Liver (tissue), 3 donors: Measurements from ENCODE around the gene NUP107.

ENCODE experiments used
- FOXA1 ChIP-seq: IDR thresholded peaks from 2 replicates; pipeline ENCODE4 v1.6.1; 2016; ENCODE audit warnings: antibody characterized with exemption
- RAD21 ChIP-seq, 2 donors: IDR thresholded peaks; 2 replicates each; pipeline ENCODE4 v1.6.1; 2016; ENCODE audit warnings: antibody characterized with exemption in 2 of 2, mild to moderate bottlenecking in 2 of 2
- SP1 ChIP-seq: IDR thresholded peaks from 2 replicates; pipeline ENCODE4 v1.6.1; 2018; ENCODE audit warnings: antibody characterized with exemption, mild to moderate bottlenecking
- TAF1 ChIP-seq: conservative IDR thresholded peaks from 2 replicates; pipeline ENCODE4 v1.6.1; 2016; ENCODE audit warnings: antibody characterized with exemption, mild to moderate bottlenecking
- TF ChIP-seq, protein P1 (sequence below): fragments of 150-350 bp; IDR thresholded peaks from 2 replicates; pipeline ENCODE4 v1.5.1; 2017; ENCODE audit warnings: improper control_type of control experiment, low read depth, low read length; ENCODE audit not compliant: missing input control
- TF ChIP-seq, protein P2 (sequence below): IDR thresholded peaks from 2 replicates; pipeline ENCODE4 v1.6.1; 2016; ENCODE audit warnings: antibody characterized with exemption
- TF ChIP-seq, protein P3 (sequence below): IDR thresholded peaks from 2 replicates; pipeline ENCODE4 v1.6.1; 2016; ENCODE audit warnings: antibody characterized with exemption
- donor health status: healthy.
- donor health status: healthy.

DNA sequence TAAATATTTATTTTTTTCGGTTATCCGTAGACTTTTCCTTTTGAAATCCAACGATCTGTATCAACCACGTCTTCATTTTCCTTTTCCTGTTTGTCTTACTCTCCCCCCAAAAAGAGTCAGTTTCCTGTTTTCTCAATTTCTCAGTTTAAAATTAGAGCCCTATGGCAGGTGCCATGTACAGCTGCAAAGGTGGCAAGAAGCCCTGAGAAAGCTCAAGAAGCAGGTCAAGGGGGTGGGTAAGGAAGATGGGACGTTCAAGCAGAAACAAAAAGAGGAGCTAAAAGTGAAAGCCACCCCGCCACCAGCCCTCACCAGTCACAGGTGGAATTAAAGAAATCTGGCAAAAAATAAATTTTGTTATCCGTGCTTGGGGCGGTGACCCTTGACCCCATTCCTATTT, 85.9 kb downstream of the NUP107 start:
- TF ChIP-seq, protein P1, sequence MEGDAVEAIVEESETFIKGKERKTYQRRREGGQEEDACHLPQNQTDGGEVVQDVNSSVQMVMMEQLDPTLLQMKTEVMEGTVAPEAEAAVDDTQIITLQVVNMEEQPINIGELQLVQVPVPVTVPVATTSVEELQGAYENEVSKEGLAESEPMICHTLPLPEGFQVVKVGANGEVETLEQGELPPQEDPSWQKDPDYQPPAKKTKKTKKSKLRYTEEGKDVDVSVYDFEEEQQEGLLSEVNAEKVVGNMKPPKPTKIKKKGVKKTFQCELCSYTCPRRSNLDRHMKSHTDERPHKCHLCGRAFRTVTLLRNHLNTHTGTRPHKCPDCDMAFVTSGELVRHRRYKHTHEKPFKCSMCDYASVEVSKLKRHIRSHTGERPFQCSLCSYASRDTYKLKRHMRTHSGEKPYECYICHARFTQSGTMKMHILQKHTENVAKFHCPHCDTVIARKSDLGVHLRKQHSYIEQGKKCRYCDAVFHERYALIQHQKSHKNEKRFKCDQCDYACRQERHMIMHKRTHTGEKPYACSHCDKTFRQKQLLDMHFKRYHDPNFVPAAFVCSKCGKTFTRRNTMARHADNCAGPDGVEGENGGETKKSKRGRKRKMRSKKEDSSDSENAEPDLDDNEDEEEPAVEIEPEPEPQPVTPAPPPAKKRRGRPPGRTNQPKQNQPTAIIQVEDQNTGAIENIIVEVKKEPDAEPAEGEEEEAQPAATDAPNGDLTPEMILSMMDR = no peak
- TF ChIP-seq, protein P2, sequence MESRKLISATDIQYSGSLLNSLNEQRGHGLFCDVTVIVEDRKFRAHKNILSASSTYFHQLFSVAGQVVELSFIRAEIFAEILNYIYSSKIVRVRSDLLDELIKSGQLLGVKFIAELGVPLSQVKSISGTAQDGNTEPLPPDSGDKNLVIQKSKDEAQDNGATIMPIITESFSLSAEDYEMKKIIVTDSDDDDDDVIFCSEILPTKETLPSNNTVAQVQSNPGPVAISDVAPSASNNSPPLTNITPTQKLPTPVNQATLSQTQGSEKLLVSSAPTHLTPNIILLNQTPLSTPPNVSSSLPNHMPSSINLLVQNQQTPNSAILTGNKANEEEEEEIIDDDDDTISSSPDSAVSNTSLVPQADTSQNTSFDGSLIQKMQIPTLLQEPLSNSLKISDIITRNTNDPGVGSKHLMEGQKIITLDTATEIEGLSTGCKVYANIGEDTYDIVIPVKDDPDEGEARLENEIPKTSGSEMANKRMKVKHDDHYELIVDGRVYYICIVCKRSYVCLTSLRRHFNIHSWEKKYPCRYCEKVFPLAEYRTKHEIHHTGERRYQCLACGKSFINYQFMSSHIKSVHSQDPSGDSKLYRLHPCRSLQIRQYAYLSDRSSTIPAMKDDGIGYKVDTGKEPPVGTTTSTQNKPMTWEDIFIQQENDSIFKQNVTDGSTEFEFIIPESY = no peak
- TF ChIP-seq SP1 (no peak), FOXA1 (no peak), TAF1 (no peak), RAD21 (IDR thresholded peaks at IDR 0.05) (no peak)
- TF ChIP-seq, protein P3, sequence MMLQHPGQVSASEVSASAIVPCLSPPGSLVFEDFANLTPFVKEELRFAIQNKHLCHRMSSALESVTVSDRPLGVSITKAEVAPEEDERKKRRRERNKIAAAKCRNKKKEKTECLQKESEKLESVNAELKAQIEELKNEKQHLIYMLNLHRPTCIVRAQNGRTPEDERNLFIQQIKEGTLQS = no peak
